Measurements from ENCODE around the gene LCORL.

GRCh38 chr4:17889692-17890091 is 131.9 kb downstream of the LCORL start:
- no peak for TF ChIP-seq CTCF (conservative IDR thresholded peaks at IDR 0.05; ENCODE audit: low read length)
- no peak for TF ChIP-seq EZH2phosphoT487 (IDR thresholded peaks at IDR 0.05; ENCODE audit: borderline replicate concordance)
